Endothelial cell (in vitro differentiated cells): ENCODE measurements around the gene HNRNPDL. TPM values are rescaled to one million over a fixed set of nuclear protein-coding genes. Genes with fewer than 3 reads are reported as not detected.
A peak's percentile ranks its signal among the peaks of the same experiment; 100 is the strongest.

Experiments
- DNase-seq: peaks from one replicate; pipeline ENCODE4 v3.0.0; 2021; ENCODE audit warnings: low spot score
- H3K27ac Mint-ChIP-seq: one replicate; pipeline ENCODE4 v1.8.0; 2021; ENCODE audit warnings: mixed read lengths, inconsistent platforms; ENCODE audit not compliant: unreplicated experiment
- H3K27me3 Mint-ChIP-seq: one replicate; pipeline ENCODE4 v1.8.0; 2021; ENCODE audit warnings: mild to moderate bottlenecking, moderate library complexity, mixed read lengths, inconsistent platforms; ENCODE audit not compliant: unreplicated experiment
- H3K36me3 Mint-ChIP-seq: one replicate; pipeline ENCODE4 v1.8.0; 2021; ENCODE audit warnings: mild to moderate bottlenecking, low read depth, mixed read lengths, inconsistent platforms; ENCODE audit not compliant: unreplicated experiment
- H3K4me1 Mint-ChIP-seq: one replicate; pipeline ENCODE4 v1.8.0; 2021; ENCODE audit warnings: mild to moderate bottlenecking, mixed read lengths, inconsistent platforms; ENCODE audit not compliant: unreplicated experiment
- H3K4me3 Mint-ChIP-seq: one replicate; pipeline ENCODE4 v1.8.0; 2021; ENCODE audit warnings: mild to moderate bottlenecking, mixed read lengths, inconsistent platforms; ENCODE audit not compliant: unreplicated experiment
- H3K9me3 Mint-ChIP-seq: one replicate; pipeline ENCODE4 v1.8.0; 2021; ENCODE audit warnings: mixed read lengths, inconsistent platforms; ENCODE audit not compliant: unreplicated experiment
- total RNA-seq: library from RNA; stranded (reverse); fragmentation: NEBNext Ultra II Directional; extraction: Animal tissue kit (Norgen Biotek cat#: 25700); gene quantifications from one replicate; pipeline ENCODE4 v1.2.1, GENCODE V29; 2021; ENCODE audit not compliant: unreplicated experiment
- TF ChIP-seq, protein P1 (sequence below): fragments of 200-600 bp; sonication (generic); IDR thresholded peaks from one replicate; pipeline ENCODE4 v1.5.0; 2021; ENCODE audit warnings: antibody characterized with exemption; ENCODE audit not compliant: unreplicated experiment

Gene HNRNPDL
- total RNA-seq, 1 donor from 2014 or later = 374 TPM

DNA sequence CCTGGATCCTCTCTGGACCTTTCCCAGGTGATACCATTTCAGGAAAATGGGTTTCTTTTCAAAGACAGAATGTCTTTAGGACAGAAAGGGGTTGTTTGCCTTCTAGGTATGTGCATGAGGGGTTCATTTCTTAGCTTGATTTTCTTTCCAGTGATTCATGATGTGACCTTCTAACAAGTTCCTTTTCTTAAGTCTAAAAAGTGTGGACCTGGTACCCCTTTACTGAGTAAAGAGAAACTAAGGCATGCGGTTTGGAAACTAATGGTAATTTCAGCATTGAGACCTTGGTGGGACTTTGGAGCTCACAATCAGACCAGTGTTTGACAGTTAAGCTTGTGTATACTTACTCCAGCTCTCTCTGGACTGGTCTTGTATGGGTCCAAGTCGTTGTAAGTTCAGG is 8.8 kb upstream of the HNRNPDL start:
- TF ChIP-seq, protein P1, sequence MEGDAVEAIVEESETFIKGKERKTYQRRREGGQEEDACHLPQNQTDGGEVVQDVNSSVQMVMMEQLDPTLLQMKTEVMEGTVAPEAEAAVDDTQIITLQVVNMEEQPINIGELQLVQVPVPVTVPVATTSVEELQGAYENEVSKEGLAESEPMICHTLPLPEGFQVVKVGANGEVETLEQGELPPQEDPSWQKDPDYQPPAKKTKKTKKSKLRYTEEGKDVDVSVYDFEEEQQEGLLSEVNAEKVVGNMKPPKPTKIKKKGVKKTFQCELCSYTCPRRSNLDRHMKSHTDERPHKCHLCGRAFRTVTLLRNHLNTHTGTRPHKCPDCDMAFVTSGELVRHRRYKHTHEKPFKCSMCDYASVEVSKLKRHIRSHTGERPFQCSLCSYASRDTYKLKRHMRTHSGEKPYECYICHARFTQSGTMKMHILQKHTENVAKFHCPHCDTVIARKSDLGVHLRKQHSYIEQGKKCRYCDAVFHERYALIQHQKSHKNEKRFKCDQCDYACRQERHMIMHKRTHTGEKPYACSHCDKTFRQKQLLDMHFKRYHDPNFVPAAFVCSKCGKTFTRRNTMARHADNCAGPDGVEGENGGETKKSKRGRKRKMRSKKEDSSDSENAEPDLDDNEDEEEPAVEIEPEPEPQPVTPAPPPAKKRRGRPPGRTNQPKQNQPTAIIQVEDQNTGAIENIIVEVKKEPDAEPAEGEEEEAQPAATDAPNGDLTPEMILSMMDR = no peak
- Mint-ChIP-seq H3K4me3 (no peak overlapping the region), H3K36me3 (peaks cover 12% of the 10 kb centered on the region), H3K27me3 (peaks cover 3% of the 10 kb centered on the region), H3K4me1 (peaks cover 34% of the 10 kb centered on the region), H3K9me3 (no peaks in the 10 kb centered on the region), H3K27ac (no peak overlapping the region)
- DNase-seq = no peak

DNA sequence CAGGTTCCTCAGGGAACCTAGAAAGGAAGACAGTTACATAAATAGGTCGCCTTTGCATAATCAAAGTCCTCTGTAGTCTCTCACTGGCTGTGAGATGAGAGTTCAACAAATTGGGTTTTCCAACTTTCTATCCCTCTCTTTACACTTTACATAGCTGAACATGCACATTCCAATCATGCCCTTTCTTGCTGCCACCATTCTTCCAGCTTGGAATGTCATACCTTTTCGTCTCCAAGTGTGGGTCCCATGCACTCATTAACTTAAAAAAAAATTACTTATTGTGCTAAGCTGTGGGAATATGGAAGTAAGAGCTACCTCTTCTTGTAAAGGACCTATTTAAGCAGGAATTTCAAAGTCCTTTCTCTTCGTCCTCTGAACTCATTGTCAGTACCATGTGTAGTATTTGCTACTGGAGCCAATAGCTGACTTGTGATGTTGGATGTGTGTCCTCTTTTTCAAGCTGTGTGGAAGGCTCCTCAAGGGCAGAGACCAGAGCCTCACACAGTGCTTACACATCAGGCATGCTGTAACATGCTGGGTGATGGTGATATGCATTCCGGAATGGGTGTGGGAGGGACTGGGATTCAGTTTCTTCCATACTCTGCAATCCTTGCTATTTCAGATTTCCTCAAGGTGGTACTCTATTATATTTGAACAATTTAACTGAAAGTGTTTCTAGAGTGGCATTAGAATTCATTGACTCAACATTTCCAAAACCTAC is 7.2 kb upstream of the HNRNPDL start:
- peaks cover 45% of the 10 kb centered on the region for H3K4me1 Mint-ChIP-seq
- H3K27ac Mint-ChIP-seq = no peak overlapping the region
- H3K27me3 Mint-ChIP-seq = peaks cover 3% of the 10 kb centered on the region
- TF ChIP-seq, protein P1 = no peak
- peaks cover 12% of the 10 kb centered on the region for H3K36me3 Mint-ChIP-seq
- no peaks in the 10 kb centered on the region for H3K9me3 Mint-ChIP-seq
- no peak overlapping the region for H3K4me3 Mint-ChIP-seq
- no peak for DNase-seq

DNA sequence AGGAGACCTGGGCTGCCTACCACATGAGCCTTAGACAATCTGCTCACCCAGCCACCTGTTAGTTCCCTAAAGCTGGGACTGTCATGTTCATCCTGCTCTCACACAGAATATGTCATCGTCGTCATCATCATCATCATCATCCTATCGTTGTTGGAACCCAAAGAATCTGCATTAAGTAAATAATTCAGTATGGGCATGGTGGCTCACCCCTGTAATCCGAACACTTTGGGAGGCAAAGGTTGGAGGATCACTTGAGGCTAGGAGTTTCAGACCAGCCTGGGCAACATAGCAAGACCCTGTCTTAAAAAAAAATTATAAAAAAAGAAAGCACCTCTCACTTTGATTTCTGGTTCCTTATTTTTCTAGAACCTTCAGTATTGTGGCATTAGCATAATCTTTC is 6.5 kb upstream of the HNRNPDL start:
- Mint-ChIP-seq H3K4me3 (no peak overlapping the region), H3K36me3 (peaks cover 12% of the 10 kb centered on the region), H3K9me3 (no peaks in the 10 kb centered on the region), H3K27me3 (peaks cover 3% of the 10 kb centered on the region), H3K27ac (no peak overlapping the region), H3K4me1 (peaks cover 45% of the 10 kb centered on the region)
- no peak for DNase-seq
- TF ChIP-seq, protein P1 = no peak

DNA sequence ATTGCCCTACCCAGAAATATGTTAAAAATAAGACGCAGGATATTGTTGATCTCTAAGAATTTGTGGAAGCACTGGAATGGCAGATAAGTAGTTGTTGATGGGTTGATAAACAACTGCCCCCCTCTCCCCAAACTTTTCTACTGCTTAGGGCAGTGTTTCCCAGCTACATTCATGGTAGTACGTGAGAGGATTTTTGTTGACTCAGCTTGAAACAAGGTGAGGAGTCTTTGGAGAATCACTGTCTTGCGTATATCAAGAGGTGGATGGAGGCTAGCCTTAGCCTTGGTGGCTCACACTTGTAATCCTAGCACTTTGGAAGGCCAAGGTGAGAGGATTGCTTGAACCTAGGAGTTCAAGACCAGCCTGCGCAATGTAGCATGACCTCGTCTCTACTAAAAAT is 5.9 kb upstream of the HNRNPDL start:
- Mint-ChIP-seq H3K9me3 (no peaks in the 10 kb centered on the region), H3K4me1 (peaks cover 48% of the 10 kb centered on the region), H3K27me3 (peaks cover 8% of the 10 kb centered on the region), H3K27ac (peak overlapping the region; percentile 77), H3K4me3 (peak overlapping the region; percentile 7), H3K36me3 (peaks cover 14% of the 10 kb centered on the region)
- TF ChIP-seq, protein P1 = no peak
- no peak for DNase-seq

DNA sequence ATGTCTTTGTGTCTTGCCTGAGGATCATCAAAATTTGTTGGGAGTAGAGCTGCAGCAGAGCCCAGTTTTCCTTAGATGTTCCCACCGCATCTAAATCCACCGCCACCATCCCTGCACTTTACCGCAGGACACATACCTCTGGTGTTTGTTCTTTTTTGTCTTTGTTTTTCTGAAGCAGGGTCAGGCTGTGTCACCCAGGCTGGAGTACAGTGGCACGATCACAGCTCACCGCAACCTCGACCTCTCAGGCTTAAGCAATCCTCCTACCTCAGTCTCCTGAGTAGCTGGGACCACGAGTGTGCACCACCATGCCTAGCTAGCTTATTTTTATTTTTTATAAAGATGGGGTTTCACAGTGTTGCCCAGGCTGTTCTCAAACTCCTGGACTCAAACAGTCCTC is 4.7 kb upstream of the HNRNPDL start:
- Mint-ChIP-seq H3K4me3 (no peak overlapping the region), H3K9me3 (no peaks in the 10 kb centered on the region), H3K27me3 (peaks cover 15% of the 10 kb centered on the region), H3K27ac (no peak overlapping the region), H3K4me1 (peaks cover 48% of the 10 kb centered on the region), H3K36me3 (peaks cover 15% of the 10 kb centered on the region)
- DNase-seq = no peak
- TF ChIP-seq, protein P1 = no peak
